ENCODE results near the gene IPMK. TPM values are rescaled to one million over a fixed set of nuclear protein-coding genes. Genes with fewer than 3 reads are reported as not detected.

Gene IPMK
- total and polyA plus RNA-seq, 2 of the 8 experiments (the other 6 are each of a cell fraction or from before 2014, with no cell fraction given), result 1.3 to 7.8 TPM

DNA sequence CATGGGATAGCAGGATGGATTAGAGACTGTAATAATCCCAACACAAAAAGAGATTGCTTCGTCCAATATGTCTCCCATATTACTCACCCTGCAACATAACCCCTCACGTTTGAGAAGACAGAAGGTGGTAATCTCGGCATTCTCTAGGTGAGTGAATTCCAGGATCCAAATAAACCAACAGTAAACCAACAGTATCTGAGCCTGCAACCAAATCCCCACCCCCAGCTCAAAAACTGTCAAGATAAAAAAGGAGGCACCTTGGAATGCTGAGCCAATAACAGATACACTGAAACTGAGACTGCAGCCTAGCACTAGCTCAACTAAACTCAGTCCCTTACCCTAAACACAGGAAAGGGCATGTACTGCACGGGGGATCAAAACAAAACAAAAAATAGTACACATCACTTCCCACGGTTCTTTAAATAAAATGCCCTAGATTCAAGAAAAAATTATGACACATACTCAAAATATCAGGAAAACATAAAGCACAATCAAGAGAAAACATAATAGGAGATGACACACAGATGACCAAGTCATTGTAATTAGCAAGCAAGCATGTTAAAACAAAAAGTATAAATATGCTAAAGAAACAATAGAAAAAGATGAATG is 28.0 kb downstream of the IPMK start (continued):
- no peak for TF ChIP-seq JUN (IDR thresholded peaks at IDR 0.05; ENCODE audit: low read depth, low read length)
- no peak for TF ChIP-seq CHD1 (IDR thresholded peaks at IDR 0.05; ENCODE audit: low read depth, low read length)
- TF ChIP-seq TCF12 (IDR thresholded peaks at IDR 0.05; ENCODE audit: low read depth, low read length), result no peak
- TF ChIP-seq POU5F1 (IDR thresholded peaks at IDR 0.05; ENCODE audit: low read depth, low read length), result no peak
- TF ChIP-seq CHD2 (IDR thresholded peaks at IDR 0.05; ENCODE audit: low read length), result no peak

Measured in H1 (cell line).